Right atrium auricular region (tissue), 2 donors: ENCODE data around the gene PRDM16. TPM values are rescaled to one million over a fixed set of nuclear protein-coding genes. Genes with fewer than 3 reads are reported as not detected.

ENCODE experiments used
- DNase-seq: peaks from one replicate; pipeline ENCODE4 v3.0.0-alpha.2; 2019; ENCODE audit warnings: low spot score
- H3K27ac ChIP-seq, 2 donors: fragments of 200-600 bp; sonication (generic); 1 replicate in 1 of 2; 2 replicates in 1 of 2; pipeline ENCODE4 v1.5.1; 2016 to 2019
- H3K27me3 ChIP-seq, 2 donors: fragments of 200-600 bp; sonication (generic); one replicate each; pipeline versions ENCODE4 v1.5.1 to v1.6.0; 2017 to 2019
- H3K36me3 ChIP-seq: fragments of 200-600 bp; sonication (generic); one replicate; pipeline ENCODE4 v1.5.1; 2016
- H3K4me1 ChIP-seq, 2 donors: fragments of 200-600 bp; sonication (generic); one replicate each; pipeline versions ENCODE4 v1.5.1 to v1.6.0; 2017 to 2019
- H3K4me3 ChIP-seq, 2 donors: fragments of 200-600 bp; sonication (generic); 1 replicate in 1 of 2; 2 replicates in 1 of 2; pipeline ENCODE4 v1.5.1; 2017 to 2019; ENCODE audit warnings: mild to moderate bottlenecking in 1 of 2, moderate library complexity in 1 of 2
- H3K9me3 ChIP-seq, 2 donors: fragments of 200-600 bp; sonication (generic); one replicate each; pipeline ENCODE4 v1.5.1; 2019
- total RNA-seq, 2 donors: library from RNA; depleted of rRNA; stranded (reverse); fragments of >200 nt; gene quantifications; one replicate each; pipeline ENCODE4 v1.1.0, GENCODE V29; 2016
- TF ChIP-seq, protein P1 (sequence below), 2 donors: fragments of 200-600 bp; sonication (generic); IDR thresholded peaks; one replicate each; pipeline ENCODE4 v1.5.1; 2019; ENCODE audit warnings: antibody characterized with exemption in 2 of 2

Gene PRDM16
- total RNA-seq, 2 donors from 2014 or later = 0.22 to 3.3 TPM

DNA sequence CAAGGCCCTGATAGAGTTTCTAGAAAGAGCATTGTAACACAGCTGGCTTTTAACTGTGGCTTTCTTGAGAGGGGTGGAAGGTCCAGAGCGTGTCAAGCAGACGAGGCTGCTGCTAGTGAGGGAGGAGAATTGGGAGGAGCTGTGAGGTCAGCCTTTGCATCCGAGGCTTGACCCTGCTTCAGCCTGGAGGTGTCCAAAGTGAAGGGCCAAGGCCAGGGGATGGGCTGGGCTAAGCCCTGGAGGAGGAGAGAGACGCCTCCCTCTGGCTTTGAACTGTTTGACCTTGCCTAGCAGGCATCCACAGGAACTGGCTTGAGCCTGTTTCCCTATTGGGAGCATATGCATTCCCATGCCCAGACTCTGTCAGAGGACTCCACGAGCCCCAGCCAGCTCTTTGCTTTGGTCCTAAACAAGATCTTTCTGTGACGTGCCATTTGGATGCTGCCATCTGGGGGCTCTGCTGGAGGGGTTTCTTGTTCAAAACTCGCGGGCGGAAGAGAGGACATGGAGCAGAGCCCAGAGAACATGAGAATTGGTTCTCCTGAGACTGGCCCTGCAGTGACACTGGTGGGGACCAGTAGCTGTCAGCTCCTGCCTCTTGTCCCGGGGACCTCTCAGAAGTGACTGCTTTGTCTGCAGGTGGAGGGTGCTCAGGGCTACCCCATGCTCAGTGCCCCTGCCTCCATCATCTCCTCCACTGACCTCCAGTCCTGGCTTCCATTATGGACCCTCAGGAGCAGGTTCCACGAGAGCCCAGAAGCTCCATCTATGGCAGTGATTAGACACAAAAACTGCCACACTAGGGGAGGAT, 42.2 kb upstream of the PRDM16 start:
- H3K4me1 ChIP-seq = no peaks in the 10 kb centered on the region
- no peak for DNase-seq
- H3K9me3 ChIP-seq = no peaks in the 10 kb centered on the region
- no peaks in the 10 kb centered on the region for H3K27me3 ChIP-seq
- H3K4me3 ChIP-seq = no peak overlapping the region
- no peaks in the 10 kb centered on the region for H3K36me3 ChIP-seq
- TF ChIP-seq, protein P1, sequence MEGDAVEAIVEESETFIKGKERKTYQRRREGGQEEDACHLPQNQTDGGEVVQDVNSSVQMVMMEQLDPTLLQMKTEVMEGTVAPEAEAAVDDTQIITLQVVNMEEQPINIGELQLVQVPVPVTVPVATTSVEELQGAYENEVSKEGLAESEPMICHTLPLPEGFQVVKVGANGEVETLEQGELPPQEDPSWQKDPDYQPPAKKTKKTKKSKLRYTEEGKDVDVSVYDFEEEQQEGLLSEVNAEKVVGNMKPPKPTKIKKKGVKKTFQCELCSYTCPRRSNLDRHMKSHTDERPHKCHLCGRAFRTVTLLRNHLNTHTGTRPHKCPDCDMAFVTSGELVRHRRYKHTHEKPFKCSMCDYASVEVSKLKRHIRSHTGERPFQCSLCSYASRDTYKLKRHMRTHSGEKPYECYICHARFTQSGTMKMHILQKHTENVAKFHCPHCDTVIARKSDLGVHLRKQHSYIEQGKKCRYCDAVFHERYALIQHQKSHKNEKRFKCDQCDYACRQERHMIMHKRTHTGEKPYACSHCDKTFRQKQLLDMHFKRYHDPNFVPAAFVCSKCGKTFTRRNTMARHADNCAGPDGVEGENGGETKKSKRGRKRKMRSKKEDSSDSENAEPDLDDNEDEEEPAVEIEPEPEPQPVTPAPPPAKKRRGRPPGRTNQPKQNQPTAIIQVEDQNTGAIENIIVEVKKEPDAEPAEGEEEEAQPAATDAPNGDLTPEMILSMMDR (IDR thresholded peaks at IDR 0.05) = no peak
- no peak overlapping the region for H3K27ac ChIP-seq

DNA sequence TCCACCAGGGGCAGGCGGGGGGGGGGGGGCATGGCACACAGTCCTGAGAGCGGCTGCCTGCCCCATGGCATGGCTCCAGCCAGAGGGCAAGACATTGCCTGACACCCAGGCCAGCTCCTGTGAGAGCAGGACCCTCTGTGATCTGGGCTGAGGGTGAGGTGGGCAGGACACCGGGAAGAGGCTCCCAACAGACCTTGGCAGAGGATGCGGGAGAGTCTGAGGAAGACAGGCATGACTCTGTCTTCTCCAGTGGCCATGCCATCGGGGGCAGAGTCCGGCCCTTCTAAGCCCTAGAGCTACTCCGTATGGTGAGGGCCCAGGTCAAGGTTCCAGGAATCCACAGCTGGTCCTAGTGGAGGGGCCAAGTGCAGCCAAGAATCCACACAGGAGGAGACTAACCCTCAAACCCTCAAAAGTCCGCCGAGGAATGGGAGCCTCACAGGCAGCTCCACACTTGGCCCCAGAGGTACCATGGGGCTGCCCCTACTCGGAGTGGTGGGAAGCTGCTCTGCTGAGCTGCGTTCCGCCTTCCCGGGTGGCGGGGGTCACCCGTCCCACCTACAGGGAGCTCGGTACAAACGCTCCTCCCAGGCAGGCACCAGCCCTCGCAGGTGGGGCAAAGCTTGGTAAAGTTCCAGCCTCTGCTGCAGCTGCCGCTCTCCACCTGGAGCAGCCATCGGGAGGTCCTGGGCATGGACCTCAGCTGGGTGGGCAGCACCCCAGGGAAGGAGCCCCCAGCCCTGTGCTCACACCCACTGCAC, 41.2 kb upstream of the PRDM16 start:
- H3K4me1 ChIP-seq = no peaks in the 10 kb centered on the region
- H3K9me3 ChIP-seq = no peaks in the 10 kb centered on the region
- no peak for DNase-seq
- TF ChIP-seq, protein P1 (IDR thresholded peaks at IDR 0.05) = no peak
- no peak overlapping the region for H3K4me3 ChIP-seq
- H3K27ac ChIP-seq = no peak overlapping the region
- H3K36me3 ChIP-seq = no peaks in the 10 kb centered on the region
- H3K27me3 ChIP-seq = no peaks in the 10 kb centered on the region

DNA sequence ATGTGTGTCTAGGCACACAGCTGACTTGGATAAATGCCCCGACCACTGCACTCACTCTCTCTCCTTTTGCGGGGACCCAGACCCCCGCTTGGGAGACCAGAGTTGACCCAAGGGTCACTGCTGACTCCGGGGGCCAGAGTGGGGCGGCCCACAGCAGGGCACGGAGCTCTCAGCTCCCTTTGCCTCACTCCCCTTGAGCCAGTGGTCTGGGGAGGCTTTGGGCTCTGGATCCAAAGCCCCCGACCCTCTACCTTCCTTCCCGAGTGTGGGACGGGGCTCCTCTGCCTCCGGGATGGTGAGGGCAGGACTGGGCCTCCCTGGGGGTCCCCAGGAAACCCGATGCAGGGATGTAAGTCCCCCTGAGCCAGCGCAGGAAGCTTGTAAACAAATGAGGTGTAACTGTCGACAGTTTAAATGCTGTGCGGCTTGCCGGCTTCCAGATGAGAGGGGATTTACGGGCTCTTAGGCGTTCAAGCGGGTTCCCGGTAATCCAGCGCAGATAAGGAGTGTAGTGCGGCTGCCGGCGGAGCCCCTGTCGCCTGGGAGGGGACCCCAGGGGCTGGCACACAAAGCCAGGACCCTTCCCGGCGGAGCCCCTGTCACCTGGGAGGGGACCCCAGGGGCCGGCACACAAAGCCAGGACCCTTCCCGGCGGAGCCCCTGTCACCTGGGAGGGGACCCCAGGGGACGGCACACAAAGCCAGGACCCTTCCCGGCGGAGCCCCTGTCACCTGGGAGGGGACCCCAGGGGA, 40.3 kb upstream of the PRDM16 start:
- DNase-seq = no peak
- Histone ChIP-seq H3K27ac (no peak overlapping the region), H3K4me1 (no peaks in the 10 kb centered on the region), H3K27me3 (no peaks in the 10 kb centered on the region), H3K36me3 (no peaks in the 10 kb centered on the region), H3K4me3 (no peak overlapping the region), H3K9me3 (no peaks in the 10 kb centered on the region)
- TF ChIP-seq, protein P1 (IDR thresholded peaks at IDR 0.05) = no peak

DNA sequence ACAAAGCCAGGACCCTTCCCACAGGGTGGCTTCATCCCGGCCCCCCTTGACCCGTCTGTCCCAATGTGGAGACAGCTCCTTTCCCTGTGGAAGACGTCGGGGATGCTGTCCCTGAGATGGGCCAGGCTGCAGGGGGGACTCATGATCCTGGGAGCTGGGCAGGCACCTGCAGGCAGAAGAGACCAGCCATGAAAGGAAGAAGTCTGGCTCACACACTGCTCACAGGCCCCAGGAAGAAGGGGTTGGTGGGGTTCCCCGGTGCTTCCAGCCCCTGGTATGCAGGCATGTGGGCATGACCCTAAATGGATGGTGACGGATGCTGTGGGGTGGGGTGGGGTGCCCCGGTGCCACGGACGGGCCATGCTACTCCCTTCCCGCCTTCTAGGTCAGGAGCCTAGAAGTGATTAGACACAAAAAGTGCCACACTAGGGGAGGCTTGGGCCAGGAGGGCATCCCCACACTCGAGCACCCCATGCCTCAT, 39.5 kb upstream of the PRDM16 start:
- Histone ChIP-seq H3K4me3 (no peak overlapping the region), H3K9me3 (no peaks in the 10 kb centered on the region), H3K27me3 (no peaks in the 10 kb centered on the region), H3K4me1 (no peaks in the 10 kb centered on the region), H3K27ac (no peak overlapping the region), H3K36me3 (no peaks in the 10 kb centered on the region)
- no peak for DNase-seq
- TF ChIP-seq, protein P1 (IDR thresholded peaks at IDR 0.05) = no peak

DNA sequence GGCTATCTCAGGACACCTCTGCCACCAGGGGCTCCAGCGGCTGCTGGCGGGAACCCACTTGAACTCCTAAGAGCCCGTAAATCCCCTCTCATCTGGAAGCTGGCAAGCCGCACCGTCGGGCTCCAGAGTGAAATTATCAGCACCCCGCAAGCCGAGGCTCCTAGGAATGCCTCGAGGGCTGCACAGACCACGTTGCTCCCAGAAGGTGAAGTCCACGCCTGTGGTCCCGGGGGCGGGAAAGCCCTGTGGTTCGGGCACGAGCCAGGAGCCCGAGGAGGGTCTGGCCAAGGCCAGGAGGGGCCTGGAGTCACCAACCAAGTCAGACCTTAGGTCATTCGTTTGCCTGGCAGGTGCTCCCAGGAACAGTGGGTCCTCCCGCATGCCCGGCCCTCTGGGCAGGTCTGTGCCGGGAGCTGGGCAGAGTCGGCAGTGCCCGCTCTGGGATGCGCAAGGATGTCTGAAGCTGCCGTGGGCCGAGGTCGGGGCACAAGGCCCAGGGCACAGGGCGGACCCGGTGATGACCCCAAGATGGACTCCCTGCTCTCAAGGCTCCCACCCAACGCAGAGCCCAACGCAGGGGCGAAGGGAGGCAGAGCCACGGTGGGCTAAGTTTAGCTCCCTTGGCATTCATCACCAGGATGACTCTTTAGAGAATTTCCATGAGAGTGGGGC, 38.9 kb upstream of the PRDM16 start:
- no peak for DNase-seq
- TF ChIP-seq, protein P1 (IDR thresholded peaks at IDR 0.05) = no peak
- H3K4me1 ChIP-seq = no peaks in the 10 kb centered on the region
- no peaks in the 10 kb centered on the region for H3K36me3 ChIP-seq
- no peak overlapping the region for H3K4me3 ChIP-seq
- H3K9me3 ChIP-seq = no peaks in the 10 kb centered on the region
- no peak overlapping the region for H3K27ac ChIP-seq
- H3K27me3 ChIP-seq = no peaks in the 10 kb centered on the region
